MM.1S (cell line): ENCODE measurements around the gene PIEZO1.

Experiments used
- DNase-seq: peaks from one replicate; pipeline ENCODE4 v3.0.0-alpha.2; 2015
- H2AFZ ChIP-seq: fragments of 300-600 bp; sonication (generic); 2 replicates; pipeline ENCODE4 v1.6.0; 2016; ENCODE audit warnings: antibody characterized with exemption, low read length
- H3F3A ChIP-seq: fragments of 300-600 bp; sonication (generic); 2 replicates; pipeline ENCODE4 v1.6.1; 2016; ENCODE audit warnings: mild to moderate bottlenecking, antibody characterized with exemption, low read length, moderate library complexity, mixed read lengths; ENCODE audit not compliant: insufficient read depth
- H3K27ac ChIP-seq: fragments of 300-600 bp; sonication (generic); 2 replicates; pipeline ENCODE4 v1.5.1; 2016; ENCODE audit warnings: mild to moderate bottlenecking, low read length
- H3K27me3 ChIP-seq: fragments of 300-600 bp; sonication (generic); replicated peaks from 2 replicates; pipeline ENCODE4 v1.6.0; 2016; ENCODE audit warnings: low read length; ENCODE audit not compliant: insufficient read depth
- H3K36me3 ChIP-seq: fragments of 300-600 bp; sonication (generic); replicated peaks from 2 replicates; pipeline ENCODE4 v1.6.1; 2016; ENCODE audit warnings: mild to moderate bottlenecking, low read length, mixed read lengths; ENCODE audit not compliant: insufficient read depth
- H3K4me1 ChIP-seq: fragments of 300-600 bp; sonication (generic); 2 replicates; pipeline ENCODE4 v1.6.1; 2016; ENCODE audit warnings: low read length, mixed read lengths
- H3K4me2 ChIP-seq: fragments of 300-600 bp; sonication (generic); 2 replicates; pipeline ENCODE4 v1.6.0; 2016; ENCODE audit warnings: low read depth, low read length
- H3K4me3 ChIP-seq: fragments of 300-600 bp; sonication (generic); 2 replicates; pipeline ENCODE4 v1.5.1; 2016; ENCODE audit warnings: low read length, mixed read lengths
- H3K79me2 ChIP-seq: fragments of 300-600 bp; sonication (generic); 2 replicates; pipeline ENCODE4 v1.6.1; 2016; ENCODE audit warnings: mixed run types, low read length, mixed read lengths
- H3K9ac ChIP-seq: fragments of 300-600 bp; sonication (generic); 2 replicates; pipeline ENCODE4 v1.6.1; 2016; ENCODE audit warnings: low read length, mixed read lengths
- H3K9me2 ChIP-seq: fragments of 300-600 bp; sonication (generic); replicated peaks from 2 replicates; pipeline ENCODE4 v1.6.1; 2016; ENCODE audit warnings: mild to moderate bottlenecking, low read length, mixed read lengths; ENCODE audit not compliant: insufficient read depth
- H3K9me3 ChIP-seq: fragments of 300-600 bp; sonication (generic); replicated peaks from 2 replicates; pipeline ENCODE4 v1.6.1; 2016; ENCODE audit warnings: mild to moderate bottlenecking, low read length, mixed read lengths; ENCODE audit not compliant: insufficient read depth
- H4K20me1 ChIP-seq: fragments of 300-600 bp; sonication (generic); 2 replicates; pipeline ENCODE4 v1.6.1; 2016; ENCODE audit warnings: mild to moderate bottlenecking, low read length, moderate library complexity, mixed read lengths; ENCODE audit not compliant: insufficient read depth
- EZH2 ChIP-seq: fragments of 300-600 bp; sonication (generic); optimal IDR thresholded peaks from 2 replicates; pipeline ENCODE3; 2017; ENCODE audit warnings: low read depth, mild to moderate bottlenecking, antibody characterized with exemption, low read length, mixed read lengths
- EZH2phosphoT487 ChIP-seq: fragments of 300-600 bp; sonication (generic); IDR thresholded peaks from 2 replicates; pipeline ENCODE4 v1.6.1; 2018; ENCODE audit warnings: antibody characterized with exemption, low read length
- TF ChIP-seq, protein P1 (sequence below): fragments of 300-600 bp; sonication (generic); IDR thresholded peaks from 2 replicates; pipeline ENCODE4 v1.5.1; 2016; ENCODE audit warnings: antibody characterized with exemption, low read length, mixed read lengths

Gene PIEZO1

DNA sequence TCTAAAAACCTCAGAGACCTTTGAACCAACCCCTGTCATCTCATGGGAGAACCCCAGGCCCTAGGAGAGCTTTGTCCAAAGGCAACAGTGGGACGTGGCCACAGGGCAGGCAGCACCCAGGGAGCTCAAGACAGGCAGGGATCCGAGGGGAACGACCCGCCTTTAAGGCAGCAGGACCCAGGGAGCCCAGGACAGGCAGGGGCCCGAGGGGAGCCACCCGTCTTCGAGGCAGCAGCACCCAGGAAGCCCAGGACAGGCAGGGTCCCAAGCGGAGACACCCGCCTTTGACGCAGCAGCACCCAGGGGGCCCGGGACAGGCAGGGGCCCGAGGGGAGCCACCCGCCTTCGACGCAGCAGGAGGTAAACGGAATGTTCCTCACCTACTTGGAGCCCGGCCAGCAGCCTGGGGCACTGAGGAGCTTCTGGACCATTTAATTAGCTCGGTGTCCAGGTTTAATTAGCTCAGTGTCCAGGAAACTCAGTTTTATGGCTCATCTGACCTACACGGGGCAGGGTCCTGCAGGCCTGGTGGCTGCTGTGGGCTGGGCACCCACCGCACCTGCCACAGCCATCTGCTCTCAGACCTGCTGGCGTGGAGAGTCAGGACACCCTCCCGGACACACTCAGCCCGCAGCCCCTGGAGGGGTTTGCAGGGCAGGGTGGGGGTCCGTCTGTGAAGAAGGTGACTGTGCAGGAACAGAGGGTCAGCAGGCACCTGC, 24.4 kb downstream of the PIEZO1 start:
- H4K20me1 ChIP-seq = peaks cover 8% of the 10 kb centered on the region
- H3K9me3 ChIP-seq = no peaks in the 10 kb centered on the region
- H3K79me2 ChIP-seq = peaks cover 92% of the 10 kb centered on the region
- H3F3A ChIP-seq = no peaks in the 10 kb centered on the region
- no peak overlapping the region for H3K27ac ChIP-seq
- no peak overlapping the region for H3K9ac ChIP-seq
- no peaks in the 10 kb centered on the region for H3K36me3 ChIP-seq
- H3K4me2 ChIP-seq = no peak overlapping the region
- H3K4me3 ChIP-seq = no peak overlapping the region
- H3K4me1 ChIP-seq = no peaks in the 10 kb centered on the region
- no peak overlapping the region for H2AFZ ChIP-seq
- no peaks in the 10 kb centered on the region for H3K27me3 ChIP-seq
- TF ChIP-seq, protein P1, sequence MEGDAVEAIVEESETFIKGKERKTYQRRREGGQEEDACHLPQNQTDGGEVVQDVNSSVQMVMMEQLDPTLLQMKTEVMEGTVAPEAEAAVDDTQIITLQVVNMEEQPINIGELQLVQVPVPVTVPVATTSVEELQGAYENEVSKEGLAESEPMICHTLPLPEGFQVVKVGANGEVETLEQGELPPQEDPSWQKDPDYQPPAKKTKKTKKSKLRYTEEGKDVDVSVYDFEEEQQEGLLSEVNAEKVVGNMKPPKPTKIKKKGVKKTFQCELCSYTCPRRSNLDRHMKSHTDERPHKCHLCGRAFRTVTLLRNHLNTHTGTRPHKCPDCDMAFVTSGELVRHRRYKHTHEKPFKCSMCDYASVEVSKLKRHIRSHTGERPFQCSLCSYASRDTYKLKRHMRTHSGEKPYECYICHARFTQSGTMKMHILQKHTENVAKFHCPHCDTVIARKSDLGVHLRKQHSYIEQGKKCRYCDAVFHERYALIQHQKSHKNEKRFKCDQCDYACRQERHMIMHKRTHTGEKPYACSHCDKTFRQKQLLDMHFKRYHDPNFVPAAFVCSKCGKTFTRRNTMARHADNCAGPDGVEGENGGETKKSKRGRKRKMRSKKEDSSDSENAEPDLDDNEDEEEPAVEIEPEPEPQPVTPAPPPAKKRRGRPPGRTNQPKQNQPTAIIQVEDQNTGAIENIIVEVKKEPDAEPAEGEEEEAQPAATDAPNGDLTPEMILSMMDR = no peak
- TF ChIP-seq EZH2phosphoT487 (no peak), EZH2 (no peak)
- DNase-seq = no peak
- no peaks in the 10 kb centered on the region for H3K9me2 ChIP-seq

GRCh38 chr16:88759976-88760350, 25.1 kb downstream of the PIEZO1 start:
- Histone ChIP-seq H2AFZ (no peak overlapping the region), H3K4me2 (no peak overlapping the region), H3K27me3 (no peaks in the 10 kb centered on the region), H3K9me2 (no peaks in the 10 kb centered on the region), H3F3A (no peaks in the 10 kb centered on the region), H3K4me3 (no peak overlapping the region), H3K9me3 (no peaks in the 10 kb centered on the region), H3K79me2 (peaks cover 93% of the 10 kb centered on the region), H4K20me1 (peaks cover 5% of the 10 kb centered on the region; the same call in 1 of the 2 replicates), H3K27ac (no peak overlapping the region), H3K9ac (no peak overlapping the region), H3K4me1 (no peaks in the 10 kb centered on the region), H3K36me3 (no peaks in the 10 kb centered on the region)
- TF ChIP-seq EZH2phosphoT487 (no peak), EZH2 (no peak)
- TF ChIP-seq, protein P1 = no peak
- no peak for DNase-seq

GRCh38 chr16:88759245-88759975, 25.6 kb downstream of the PIEZO1 start:
- no peaks in the 10 kb centered on the region for H3K4me1 ChIP-seq
- peaks cover 94% of the 10 kb centered on the region for H3K79me2 ChIP-seq
- no peaks in the 10 kb centered on the region for H3K36me3 ChIP-seq
- H3K27me3 ChIP-seq = no peaks in the 10 kb centered on the region
- H3K9me3 ChIP-seq = no peaks in the 10 kb centered on the region
- no peaks in the 10 kb centered on the region for H3F3A ChIP-seq
- TF ChIP-seq, protein P1 = no peak
- no peak for TF ChIP-seq EZH2phosphoT487
- no peak overlapping the region for H3K4me2 ChIP-seq
- no peak overlapping the region for H2AFZ ChIP-seq
- H3K9me2 ChIP-seq = no peaks in the 10 kb centered on the region
- H3K27ac ChIP-seq = no peak overlapping the region
- H4K20me1 ChIP-seq = peaks cover 6% of the 10 kb centered on the region
- no peak for DNase-seq
- no peak overlapping the region for H3K9ac ChIP-seq
- H3K4me3 ChIP-seq = no peak overlapping the region
